NCI-H2196 treated with DMSO at 0.1 percent for 48 hours (cell line): ENCODE data around the gene PIK3R3.

Experiments used
- DNase-seq: peaks from one replicate; lab custom pipeline; 2025; ENCODE audit not compliant: unreplicated experiment; lab: John Stamatoyannopoulos, UW

Gene PIK3R3

DNA sequence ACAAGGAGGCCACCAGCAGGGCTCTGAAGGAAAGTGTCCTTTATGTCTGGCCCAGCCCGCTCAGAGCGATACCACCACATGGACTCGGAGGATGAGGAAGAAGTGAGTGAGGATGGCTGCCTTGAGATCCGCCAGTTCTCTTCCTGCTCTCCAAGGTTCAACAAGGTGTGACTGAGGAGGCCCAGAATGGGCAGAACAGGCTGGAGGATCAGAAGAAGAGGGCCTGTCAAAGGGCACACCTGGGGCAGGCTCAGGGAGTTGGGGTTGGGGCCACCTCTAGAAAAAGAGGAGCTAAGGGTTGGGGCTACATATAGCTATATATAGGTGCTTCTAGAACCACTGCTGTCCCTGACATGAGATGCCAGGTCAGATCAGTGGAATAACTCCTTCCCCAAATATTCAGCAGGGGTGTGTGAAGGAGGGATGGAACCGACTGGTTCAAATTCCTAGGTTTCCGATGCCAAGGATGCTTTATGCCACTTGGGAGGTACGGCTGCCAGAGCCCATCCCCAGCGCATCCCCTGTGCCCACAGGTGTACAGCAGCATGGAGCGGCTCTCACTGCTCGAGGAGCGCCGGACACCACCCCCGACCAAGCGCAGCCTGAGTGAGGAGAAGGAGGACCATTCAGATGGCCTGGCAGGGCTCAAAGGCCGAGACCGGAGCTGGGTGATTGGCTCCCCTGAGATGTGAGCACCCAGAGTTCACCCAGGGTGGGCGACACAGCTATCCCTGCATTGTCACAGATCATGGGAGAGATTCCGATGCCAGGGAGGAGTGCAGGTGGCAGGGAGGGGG, 102.2 kb downstream of the PIK3R3 start:
- no peak for DNase-seq

GRCh38 chr1:46027788-46028573, 104.4 kb downstream of the PIK3R3 start:
- DNase-seq = no peak

GRCh38 chr1:46026531-46026930, 105.9 kb downstream of the PIK3R3 start:
- no peak for DNase-seq

DNA sequence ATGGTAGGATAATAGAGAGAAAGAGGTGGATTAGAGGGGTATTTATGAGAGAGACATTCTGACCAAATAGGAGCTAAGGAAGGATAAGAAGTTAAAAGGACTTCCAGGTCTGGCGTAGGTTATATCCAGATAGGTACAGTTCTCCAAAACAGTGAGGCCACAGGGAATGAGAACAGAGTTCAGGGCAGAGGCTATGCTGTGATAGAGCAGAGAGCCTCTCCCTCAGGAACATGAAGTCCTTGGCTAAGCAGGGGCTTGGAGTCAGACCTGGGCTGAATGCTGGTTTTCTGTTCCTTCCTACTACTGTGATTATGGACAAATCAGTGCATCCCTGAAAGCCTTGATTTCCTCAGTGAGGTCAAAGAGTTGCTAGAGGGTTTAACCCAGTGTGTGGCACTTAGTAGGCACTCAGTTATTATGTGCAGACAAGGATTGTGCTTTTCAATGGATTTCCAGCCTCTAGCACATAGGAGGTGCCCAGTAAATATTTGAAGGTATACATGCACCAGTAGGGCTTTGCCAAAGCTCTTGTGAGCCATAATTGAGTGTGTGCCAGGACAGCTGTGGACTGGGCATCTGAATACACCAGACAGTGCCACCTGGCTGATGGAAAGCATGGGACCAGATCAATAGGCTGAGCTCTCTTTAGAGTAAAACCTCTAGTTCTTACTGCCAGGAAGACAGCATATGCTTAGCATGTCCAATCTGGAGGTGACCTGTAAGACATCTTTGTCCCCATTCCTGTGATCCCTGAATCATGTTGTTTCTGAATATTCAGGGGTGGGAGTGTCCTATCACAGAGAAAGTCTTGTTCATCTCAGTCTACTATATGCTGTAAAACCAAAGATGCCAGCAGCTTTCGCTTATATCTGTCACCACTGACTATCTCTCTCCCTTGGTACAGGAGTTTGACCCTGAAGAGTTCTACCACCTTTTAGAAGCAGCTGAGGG, 111.1 kb downstream of the PIK3R3 start:
- DNase-seq = peak; percentile 15

DNA sequence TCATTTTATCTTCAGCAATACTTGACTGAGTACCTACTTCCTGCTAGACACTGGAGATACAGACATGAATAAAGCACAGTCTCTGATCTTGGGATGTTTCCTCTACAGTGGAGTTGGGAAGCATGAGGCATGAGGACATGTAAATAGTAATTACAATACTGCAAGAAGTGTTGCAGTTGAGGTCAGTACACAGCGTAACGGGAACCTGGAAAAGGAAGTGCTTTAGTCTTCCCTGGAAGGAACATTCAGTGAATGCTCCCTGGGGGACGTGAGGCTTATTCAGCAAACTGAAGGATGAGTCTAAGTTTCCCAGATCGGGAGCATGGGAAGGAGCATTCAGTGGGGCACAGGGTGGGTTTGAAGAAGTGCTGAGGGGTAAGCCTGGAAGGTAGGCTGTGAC, 112.4 kb downstream of the PIK3R3 start:
- DNase-seq = no peak

GRCh38 chr1:46019348-46019747, 113.1 kb downstream of the PIK3R3 start:
- no peak for DNase-seq

DNA sequence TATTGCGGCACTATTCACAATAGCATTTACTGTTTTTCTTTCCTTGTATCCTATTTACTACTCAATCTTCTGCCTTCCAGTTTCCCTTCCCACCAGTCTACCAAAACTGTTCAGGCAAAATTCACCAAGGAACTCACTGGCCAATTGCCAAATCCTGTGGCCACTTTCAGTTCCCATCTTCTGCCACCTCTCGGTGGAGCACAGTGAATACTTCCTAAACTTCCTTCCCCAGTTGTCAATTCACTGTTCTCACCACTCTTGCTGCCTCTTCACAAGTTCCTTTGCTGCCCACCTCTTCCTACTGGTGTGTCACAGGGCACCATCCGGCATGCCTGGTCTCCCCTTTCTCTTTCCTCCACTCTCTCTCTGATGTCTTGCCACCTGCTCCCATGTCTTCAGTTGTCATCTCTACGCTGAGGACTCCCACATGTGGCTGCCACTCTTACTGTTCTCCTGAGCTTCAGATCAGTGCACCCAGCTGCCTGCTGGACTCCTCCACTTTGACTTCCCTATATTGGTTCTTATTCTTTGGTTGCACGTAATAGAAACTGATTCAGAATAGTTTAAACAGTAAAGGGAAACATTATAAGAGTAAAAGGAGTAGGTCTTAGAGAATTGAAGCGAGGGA, 114.4 kb downstream of the PIK3R3 start:
- DNase-seq = no peak

- DNase-seq = no peak
These were observed 118.8 kb downstream of the PIK3R3 start for GRCh38 chr1:46013581-46013980.

- no peak for DNase-seq
These were observed 120.2 kb downstream of the PIK3R3 start for GRCh38 chr1:46012236-46012635.

DNA sequence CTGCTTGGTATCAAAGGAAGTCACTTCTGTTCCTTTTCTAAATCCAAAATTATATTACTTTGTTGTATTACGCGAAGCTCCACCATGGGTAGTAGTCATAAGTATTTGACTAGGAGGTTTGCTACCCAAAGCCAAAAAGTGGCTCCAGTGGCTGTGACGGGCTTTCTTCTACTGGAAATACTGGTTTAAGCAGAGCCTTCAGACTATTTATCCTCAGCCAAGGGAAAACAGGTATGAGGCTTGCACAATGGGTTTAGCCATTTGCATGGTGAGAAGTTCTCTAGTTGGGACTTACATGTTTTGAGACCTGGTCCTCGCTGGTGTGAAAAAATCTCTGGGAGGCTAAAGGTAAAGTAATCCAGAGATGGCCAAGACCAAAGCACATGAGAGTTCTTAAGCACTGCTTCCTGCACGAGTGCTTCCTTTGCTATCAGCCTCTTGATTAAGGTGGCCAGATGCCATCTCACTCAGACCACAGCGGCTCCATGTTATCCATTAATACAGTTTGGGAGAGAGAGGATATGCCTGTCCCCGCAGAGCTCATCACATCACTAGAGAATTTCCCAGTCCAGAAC, 121.2 kb downstream of the PIK3R3 start:
- no peak for DNase-seq

DNA sequence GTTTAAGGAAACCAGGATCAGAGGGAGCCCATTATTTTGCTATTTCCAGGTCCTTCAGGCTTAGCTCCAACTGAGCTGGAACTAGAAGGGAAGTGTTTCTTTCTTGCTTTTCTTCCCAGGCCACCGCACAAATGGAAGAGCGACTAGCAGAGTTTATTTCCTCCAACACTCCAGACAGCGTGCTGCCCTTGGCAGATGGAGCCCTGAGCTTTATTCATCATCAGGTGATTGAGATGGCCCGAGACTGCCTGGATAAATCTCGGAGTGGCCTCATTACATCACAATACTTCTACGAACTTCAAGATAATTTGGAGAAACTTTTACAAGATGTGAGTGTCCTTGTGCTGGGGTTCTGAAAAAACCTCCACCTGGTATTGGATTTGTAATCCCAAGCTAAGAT, 121.8 kb downstream of the PIK3R3 start:
- DNase-seq = no peak

DNA sequence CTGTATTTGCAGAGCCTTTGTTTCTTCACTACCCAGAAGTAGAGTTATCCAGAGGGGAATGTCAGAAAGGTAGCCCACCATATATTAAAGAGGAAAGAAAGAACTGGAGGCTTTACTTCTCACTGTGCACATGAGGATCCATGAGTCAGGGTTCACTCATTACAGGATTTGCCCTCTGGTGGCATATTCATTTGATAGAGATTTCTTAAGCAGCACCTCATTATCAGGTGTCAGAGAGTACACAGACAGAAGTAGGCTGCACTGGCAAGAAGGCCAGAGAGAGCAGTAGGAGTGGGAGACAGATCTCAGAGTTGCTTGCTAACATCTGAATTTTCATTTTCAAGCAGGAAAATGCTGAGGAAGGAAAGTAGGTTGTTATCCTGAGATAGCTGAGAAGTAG, 123.8 kb downstream of the PIK3R3 start:
- no peak for DNase-seq

DNA sequence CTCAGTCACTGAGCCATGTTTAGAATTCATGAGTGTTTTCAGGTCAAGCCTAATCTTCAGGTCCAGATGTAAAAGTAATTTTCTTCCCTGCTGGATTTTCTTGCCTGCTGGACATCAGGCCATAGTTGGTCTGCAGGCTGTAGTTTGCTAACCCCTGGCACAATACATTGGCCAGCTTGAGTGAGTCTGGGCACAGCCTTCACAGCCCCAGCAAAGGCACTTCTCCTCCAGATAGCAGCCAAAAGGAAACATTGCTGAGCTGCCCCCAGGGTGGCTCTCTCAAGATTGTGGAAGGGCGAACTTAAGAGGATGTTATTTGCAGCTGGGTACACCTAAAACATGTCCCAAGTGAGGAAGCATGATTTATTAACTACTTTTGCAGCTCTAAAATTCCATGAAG, 126.8 kb downstream of the PIK3R3 start:
- DNase-seq = no peak

- DNase-seq = no peak
These were observed 127.9 kb downstream of the PIK3R3 start for GRCh38 chr1:46004492-46004891.

GRCh38 chr1:46003315-46003714, 129.1 kb downstream of the PIK3R3 start:
- DNase-seq = no peak

- DNase-seq = no peak
These were observed 129.8 kb downstream of the PIK3R3 start for GRCh38 chr1:46002551-46003150.

- no peak for DNase-seq
These were observed 131.2 kb downstream of the PIK3R3 start for GRCh38 chr1:46001081-46001785.

DNA sequence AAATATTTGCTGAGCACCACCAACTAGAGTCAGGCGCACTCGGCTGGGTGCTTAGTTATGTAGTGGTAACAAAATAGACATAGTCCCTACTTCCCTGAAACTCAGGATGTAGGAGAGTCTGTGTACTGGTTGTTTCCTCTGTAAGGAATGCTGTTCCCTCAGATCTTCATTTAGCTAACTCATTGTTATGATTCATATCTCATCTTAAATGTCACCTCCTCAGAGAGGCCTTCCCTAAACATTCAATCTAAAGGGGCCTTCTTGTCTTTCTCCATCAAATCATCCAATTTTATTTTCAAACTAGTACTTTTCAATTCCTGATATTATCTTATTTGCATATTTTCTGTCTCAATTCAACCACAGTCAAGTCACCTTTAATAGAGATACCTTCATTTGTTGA, 132.9 kb downstream of the PIK3R3 start:
- DNase-seq = no peak

DNA sequence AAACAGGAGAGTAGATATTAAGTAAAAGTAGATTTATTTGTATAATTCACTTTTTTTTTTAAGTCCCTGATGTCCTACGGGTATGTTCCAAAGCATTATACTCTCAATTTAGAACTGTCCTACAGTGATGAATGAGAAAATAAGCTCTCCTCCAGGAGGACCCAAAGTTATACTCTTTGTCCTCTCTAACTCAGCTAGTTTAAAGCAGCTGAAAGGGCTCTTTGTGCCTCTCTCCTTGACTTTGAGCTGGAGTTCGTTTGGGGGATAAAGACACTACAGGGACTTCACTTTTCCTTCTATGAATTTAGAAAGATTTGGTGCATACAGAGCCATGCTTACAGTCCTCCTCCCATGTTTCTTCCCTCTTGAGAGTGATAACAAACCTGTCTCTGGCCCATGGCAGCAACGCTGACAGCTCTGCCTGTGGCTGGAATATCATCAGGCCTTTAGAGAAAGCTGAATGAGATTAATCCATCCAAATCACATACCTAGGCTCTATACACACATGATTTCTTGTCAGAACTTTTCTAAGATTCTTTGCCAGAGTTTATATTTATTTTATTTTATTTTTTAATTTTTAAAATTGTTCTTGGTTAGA, 134.3 kb downstream of the PIK3R3 start:
- no peak for DNase-seq
